Panc1 (cell line): ENCODE results near the gene NUP133. TPM values are rescaled to one million over a fixed set of nuclear protein-coding genes. Genes with fewer than 3 reads are reported as not detected.
A peak's percentile ranks its signal among the peaks of the same experiment; 100 is the strongest.

Experiments
- ATAC-seq: fragments of 200-7000 bp; cut with Tn5 transposase; 2 replicates; pipeline ENCODE4 v1.9.1; 2020; ENCODE audit warnings: mild to moderate bottlenecking, moderate library complexity
- BruUV-seq: library from RNA; stranded (reverse); fragments of 400-500 nt; replicated peaks from 2 replicates; lab custom pipeline; 2021; lab: Mats Ljungman, UMichigan
- CTCF ChIA-PET: fragments of 300-600 bp; sonication (Branson Sonifier 250); formaldehyde crosslinking; loops from one replicate; lab custom pipeline; 2022; ENCODE audit warnings: antibody characterized with exemption; lab: Charles Lee
- POLR2A ChIA-PET: fragments of 300-600 bp; sonication (Branson Sonifier 250); formaldehyde crosslinking; loops from one replicate; lab custom pipeline; 2022; ENCODE audit warnings: antibody characterized with exemption; lab: Charles Lee
- DNase-seq: peaks from one replicate; pipeline ENCODE4 v3.0.0-alpha.2; 2010; ENCODE audit warnings: low read depth, low spot score
- H3K27ac ChIP-seq: 2 replicates; pipeline ENCODE4 v1.5.1; 2011; ENCODE audit warnings: mild to moderate bottlenecking, low read length, inconsistent platforms
- H3K27me3 ChIP-seq: fragments of 200-500 bp; sonication (Bioruptor generic); 2 replicates; pipeline ENCODE4 v1.6.0; 2014; ENCODE audit warnings: low read length, inconsistent platforms; ENCODE audit not compliant: control insufficient read depth, insufficient read depth
- H3K36me3 ChIP-seq: fragments of 200-500 bp; sonication (Bioruptor generic); 2 replicates; pipeline ENCODE4 v1.5.1; 2014; ENCODE audit warnings: inconsistent platforms, mild to moderate bottlenecking, low read length, moderate library complexity; ENCODE audit not compliant: control insufficient read depth, insufficient read depth
- H3K4me1 ChIP-seq: 2 replicates; pipeline ENCODE4 v1.5.1; 2011; ENCODE audit warnings: inconsistent platforms, mild to moderate bottlenecking, low read length, moderate library complexity; ENCODE audit not compliant: control insufficient read depth, insufficient read depth
- H3K4me3 ChIP-seq, 2 experiments: 2 replicates each; pipeline ENCODE4 v1.5.1; 2011 to 2012; ENCODE audit warnings: low read depth in 2 of 2, low read length in 2 of 2, mild to moderate bottlenecking in 2 of 2, inconsistent platforms in 1 of 2, moderate library complexity in 1 of 2
- H3K9me3 ChIP-seq: fragments of 200-500 bp; sonication (Bioruptor generic); 2 replicates; pipeline ENCODE4 v1.5.1; 2014; ENCODE audit warnings: low read depth, mild to moderate bottlenecking, inconsistent platforms, low read length, moderate library complexity; ENCODE audit not compliant: control insufficient read depth, insufficient read depth
- POLR2AphosphoS5 ChIP-seq: IDR thresholded peaks from 2 replicates; pipeline ENCODE4 v1.6.1; 2012; ENCODE audit warnings: mild to moderate bottlenecking, low read depth, low read length, moderate library complexity
- REST ChIP-seq, 2 experiments: IDR thresholded peaks; 2 replicates each; pipeline ENCODE4 v1.6.1; 2011 to 2012; ENCODE audit warnings: low read depth in 2 of 2, control low read depth in 1 of 2, low read length in 1 of 2, mild to moderate bottlenecking in 1 of 2, moderate library complexity in 1 of 2; ENCODE audit not compliant: insufficient read depth in 1 of 2
- SIN3A ChIP-seq: IDR thresholded peaks from 2 replicates; pipeline ENCODE4 v1.6.1; 2012; ENCODE audit warnings: low read depth, mild to moderate bottlenecking, low read length, moderate library complexity, borderline replicate concordance; ENCODE audit not compliant: insufficient read depth
- TCF7L2 ChIP-seq: IDR thresholded peaks from 2 replicates; pipeline ENCODE4 v1.6.1; 2011; ENCODE audit warnings: mild to moderate bottlenecking, low read depth, low read length, inconsistent platforms
- in situ Hi-C: cut with HindIII; loops from 2 replicates; pipeline ENCODE4 v1.10.0; 2016; ENCODE audit warnings: low sequenced_read_pairs, low pct_unique_long_range_greater_than_20kb
- intact Hi-C: fragments of 100-400 bp; cut with micrococcal nuclease; formaldehyde crosslinking; loops from one replicate; pipeline ENCODE4 v1.10.0; 2022; ENCODE audit not compliant: unreplicated experiment
- total RNA-seq: library from RNA; stranded (reverse); gene quantifications from one replicate; pipeline ENCODE4 v1.2.1, GENCODE V29; 2021; ENCODE audit not compliant: unreplicated experiment
- TF ChIP-seq, protein P1 (sequence below): fragments of 450-650 bp; IDR thresholded peaks from 2 replicates; pipeline ENCODE4 v1.5.1; 2017; ENCODE audit warnings: mild to moderate bottlenecking

The NUP133 gene
- total RNA-seq, 1 experiment from 2014 or later, result 39.5 TPM

GRCh38 chr1:229431284-229432115, 76.6 kb downstream of the NUP133 start:
- H3K9me3 ChIP-seq, result no peaks in the 10 kb centered on the region
- no peaks in the 10 kb centered on the region for H3K36me3 ChIP-seq
- H3K4me3 ChIP-seq, result no peak overlapping the region
- H3K27me3 ChIP-seq, result no peaks in the 10 kb centered on the region; the same call in none of the 2 replicates
- TF ChIP-seq TCF7L2, result no peak
- intact Hi-C loops (no loop called here), in situ Hi-C loops (no loop called here)
- CTCF ChIA-PET, result no interaction called here
- BruUV-seq, result no TSS peak
- DNase-seq, result no peak
- no peaks in the 10 kb centered on the region for H3K4me1 ChIP-seq
- H3K27ac ChIP-seq, result no peak overlapping the region
- no peak for ATAC-seq
- POLR2A ChIA-PET, result no interaction called here

- DNase-seq (no peak), ATAC-seq (no peak; the same call in 1 of the 2 replicates)
- H3K4me3 ChIP-seq, result no peak overlapping the region
- no TSS peak for BruUV-seq
- H3K9me3 ChIP-seq, result no peaks in the 10 kb centered on the region
- CTCF ChIA-PET, result no interaction called here
- intact Hi-C loops, result no loop called here
- H3K27ac ChIP-seq, result no peak overlapping the region
- H3K36me3 ChIP-seq, result no peaks in the 10 kb centered on the region
- no peaks in the 10 kb centered on the region for H3K4me1 ChIP-seq
- in situ Hi-C loops, result no loop called here
- TF ChIP-seq TCF7L2 (no peak), REST (IDR thresholded peaks at IDR 0.05; ENCODE audit: insufficient read depth in 1 of 2, low read depth in 2 of 2, low read length in 1 of 2) (peak; percentile 91 to 93)
- TF ChIP-seq, protein P1, sequence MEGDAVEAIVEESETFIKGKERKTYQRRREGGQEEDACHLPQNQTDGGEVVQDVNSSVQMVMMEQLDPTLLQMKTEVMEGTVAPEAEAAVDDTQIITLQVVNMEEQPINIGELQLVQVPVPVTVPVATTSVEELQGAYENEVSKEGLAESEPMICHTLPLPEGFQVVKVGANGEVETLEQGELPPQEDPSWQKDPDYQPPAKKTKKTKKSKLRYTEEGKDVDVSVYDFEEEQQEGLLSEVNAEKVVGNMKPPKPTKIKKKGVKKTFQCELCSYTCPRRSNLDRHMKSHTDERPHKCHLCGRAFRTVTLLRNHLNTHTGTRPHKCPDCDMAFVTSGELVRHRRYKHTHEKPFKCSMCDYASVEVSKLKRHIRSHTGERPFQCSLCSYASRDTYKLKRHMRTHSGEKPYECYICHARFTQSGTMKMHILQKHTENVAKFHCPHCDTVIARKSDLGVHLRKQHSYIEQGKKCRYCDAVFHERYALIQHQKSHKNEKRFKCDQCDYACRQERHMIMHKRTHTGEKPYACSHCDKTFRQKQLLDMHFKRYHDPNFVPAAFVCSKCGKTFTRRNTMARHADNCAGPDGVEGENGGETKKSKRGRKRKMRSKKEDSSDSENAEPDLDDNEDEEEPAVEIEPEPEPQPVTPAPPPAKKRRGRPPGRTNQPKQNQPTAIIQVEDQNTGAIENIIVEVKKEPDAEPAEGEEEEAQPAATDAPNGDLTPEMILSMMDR, result no peak
- POLR2A ChIA-PET, result no interaction called here
- no peaks in the 10 kb centered on the region; the same call in none of the 2 replicates for H3K27me3 ChIP-seq
These were observed 77.3 kb downstream of the NUP133 start for GRCh38 chr1:229430761-229431283.

DNA sequence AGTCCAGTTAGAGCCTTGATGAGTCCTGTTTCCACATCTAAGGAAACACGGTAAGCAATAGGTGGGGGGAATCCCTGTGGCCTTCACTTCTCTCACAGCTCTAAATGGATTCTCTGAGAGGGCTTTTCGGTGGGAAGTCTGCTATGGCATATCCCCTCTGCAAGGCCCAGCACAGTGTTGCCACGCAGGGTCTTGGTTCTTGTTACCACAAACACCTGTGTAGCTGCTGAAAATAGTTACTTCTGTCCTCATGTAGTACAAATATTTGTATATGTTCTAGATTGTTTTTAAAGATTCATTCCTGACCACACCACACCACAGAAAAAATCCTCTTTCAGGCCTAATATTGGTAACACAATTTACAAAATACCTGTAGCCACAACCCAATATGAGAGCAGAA, 79.9 kb downstream of the NUP133 start:
- no TSS peak for BruUV-seq
- ChIA-PET POLR2A (no interaction called here), CTCF (interaction anchor here (0.6 kb wide), 1 partner anchor 15 kb away, joined by 4 read pairs; no protein-coding TSS in a partner anchor)

More for the DNA sequence above, 79.9 kb downstream of the NUP133 start:
- peaks cover 3% of the 10 kb centered on the region; the same call in 1 of the 2 replicates for H3K27me3 ChIP-seq
- no peaks in the 10 kb centered on the region for H3K36me3 ChIP-seq
- in situ Hi-C loops, result no loop called here
- ATAC-seq (no peak), DNase-seq (no peak)
- H3K9me3 ChIP-seq, result no peaks in the 10 kb centered on the region
- no peak for TF ChIP-seq REST (IDR thresholded peaks at IDR 0.05; ENCODE audit: insufficient read depth in 1 of 2, low read depth in 2 of 2, low read length in 1 of 2)
- no peak for TF ChIP-seq TCF7L2
- TF ChIP-seq, protein P1, result no peak
- no peak for TF ChIP-seq POLR2AphosphoS5
- TF ChIP-seq SIN3A, result no peak
- intact Hi-C loops, result no loop called here
- H3K4me1 ChIP-seq, result no peaks in the 10 kb centered on the region
- H3K4me3 ChIP-seq, result no peak overlapping the region
- no peak overlapping the region for H3K27ac ChIP-seq
